AG10803 (cell line): ENCODE measurements around the gene CEP250.
"Not testable (repeated sequence)": the region's sequence is repeated elsewhere in the genome, so short reads cannot be mapped to it uniquely, and the experiment has no call there.

Source experiments
- DNase-seq: peaks from one replicate; pipeline ENCODE4 v3.0.0; 2010; ENCODE audit warnings: low read depth
- H3K4me3 ChIP-seq: 2 replicates; pipeline ENCODE4 v1.5.1; 2011; ENCODE audit warnings: mild to moderate bottlenecking, low read length, control low read depth
- CTCF ChIP-seq: conservative IDR thresholded peaks from 2 replicates; pipeline ENCODE4 v1.5.1; 2011; ENCODE audit warnings: mild to moderate bottlenecking, low read length, control low read depth, inconsistent platforms

CEP250 gene

GRCh38 chr20:35529552-35529951 is 74.2 kb downstream of the CEP250 start, which contains the start of gene C20orf173:
TSS of gene C20orf173 (minus strand) at chr20:35529652. CDS start at chr20:35529373, 279 bp downstream.
- H3K4me3 ChIP-seq: no peak within 1 kb of the TSS
- TF ChIP-seq CTCF: no peak

GRCh38 chr20:35539756-35540212 is 84.4 kb downstream of the CEP250 start:
- H3K4me3 ChIP-seq: no peak overlapping the region
- no peak for TF ChIP-seq CTCF
- DNase-seq: no peak

More at GRCh38 chr20:35529552-35529951, 74.2 kb downstream of the CEP250 start, which contains the start of gene C20orf173:
- DNase-seq: no peak

GRCh38 chr20:35541118-35541782 is 85.9 kb downstream of the CEP250 start:
- TF ChIP-seq CTCF: no peak
- DNase-seq: no peak
- peak overlapping the region; percentile 53 for H3K4me3 ChIP-seq

- H3K4me3 ChIP-seq: peak within 1 kb of the TSS; percentile 95
- peak; percentile 94 for DNase-seq
- no peak for TF ChIP-seq CTCF
Measured at GRCh38 chr20:35541783-35542662, 86.6 kb downstream of the CEP250 start, which contains the start of gene ERGIC3. TSS of gene ERGIC3 (plus strand) at chr20:35542078. CDS start at chr20:35542098, 20 bp downstream.

GRCh38 chr20:35542990-35543389 is 87.6 kb downstream of the CEP250 start:
- H3K4me3 ChIP-seq: peak overlapping the region; percentile 95; the same call in 1 of the 2 replicates
- no peak for TF ChIP-seq CTCF
- DNase-seq: no peak

GRCh38 chr20:35544436-35544835 is 89.0 kb downstream of the CEP250 start:
- TF ChIP-seq CTCF: no peak
- no peak for DNase-seq
- no peak overlapping the region for H3K4me3 ChIP-seq

GRCh38 chr20:35544941-35545340 is 89.5 kb downstream of the CEP250 start:
- peak; percentile 32 for DNase-seq

More at GRCh38 chr20:35544941-35545340, 89.5 kb downstream of the CEP250 start:
- not testable (repeated sequence) for H3K4me3 ChIP-seq
